ENCODE data around the gene DEK.

Gene DEK

GRCh38 chr6:18243302-18243893, 20.9 kb downstream of the DEK start:
- TF ChIP-seq SIN3A (IDR thresholded peaks at IDR 0.05; ENCODE audit: borderline replicate concordance, insufficient read depth, low read length), result no peak
- TF ChIP-seq POLR2AphosphoS5 (IDR thresholded peaks at IDR 0.05; ENCODE audit: low read depth, low read length), result no peak
- TF ChIP-seq FOXP2 (optimal IDR thresholded peaks at IDR 0.05; ENCODE audit: borderline replicate concordance, extremely low read depth, extremely low read length, insufficient read depth), result no peak
- no peak for TF ChIP-seq REST (IDR thresholded peaks at IDR 0.05; ENCODE audit: insufficient read depth in 1 of 2, low read depth in 2 of 2, low read length in 2 of 2)
- TF ChIP-seq TAF1 (IDR thresholded peaks at IDR 0.05; ENCODE audit: borderline replicate concordance, insufficient read depth, low read length), result no peak

- TF ChIP-seq TAF1 (IDR thresholded peaks at IDR 0.05; ENCODE audit: borderline replicate concordance, insufficient read depth, low read length) (no peak), FOXP2 (optimal IDR thresholded peaks at IDR 0.05; ENCODE audit: borderline replicate concordance, extremely low read depth, extremely low read length, insufficient read depth) (no peak), SIN3A (IDR thresholded peaks at IDR 0.05; ENCODE audit: borderline replicate concordance, insufficient read depth, low read length) (no peak), POLR2AphosphoS5 (IDR thresholded peaks at IDR 0.05; ENCODE audit: low read depth, low read length) (no peak), REST (IDR thresholded peaks at IDR 0.05; ENCODE audit: insufficient read depth in 1 of 2, low read depth in 2 of 2, low read length in 2 of 2) (no peak)
Observed at GRCh38 chr6:18242062-18242851, 22.1 kb downstream of the DEK start.

GRCh38 chr6:18241208-18242038, 22.9 kb downstream of the DEK start:
- no peak for TF ChIP-seq TAF1 (IDR thresholded peaks at IDR 0.05; ENCODE audit: borderline replicate concordance, insufficient read depth, low read length)
- no peak for TF ChIP-seq REST (IDR thresholded peaks at IDR 0.05; ENCODE audit: insufficient read depth in 1 of 2, low read depth in 2 of 2, low read length in 2 of 2)
- TF ChIP-seq FOXP2 (optimal IDR thresholded peaks at IDR 0.05; ENCODE audit: borderline replicate concordance, extremely low read depth, extremely low read length, insufficient read depth), result no peak
- no peak for TF ChIP-seq POLR2AphosphoS5 (IDR thresholded peaks at IDR 0.05; ENCODE audit: low read depth, low read length)

GRCh38 chr6:18240230-18240629, 24.1 kb downstream of the DEK start:
- TF ChIP-seq FOXP2 (optimal IDR thresholded peaks at IDR 0.05; ENCODE audit: borderline replicate concordance, extremely low read depth, extremely low read length, insufficient read depth), result no peak
- no peak for TF ChIP-seq SIN3A (IDR thresholded peaks at IDR 0.05; ENCODE audit: borderline replicate concordance, insufficient read depth, low read length)
- TF ChIP-seq REST (IDR thresholded peaks at IDR 0.05; ENCODE audit: insufficient read depth in 1 of 2, low read depth in 2 of 2, low read length in 2 of 2), result no peak
